HEK293 (cell line): ENCODE results near the gene FBXL4.
A peak's percentile ranks its signal among the peaks of the same experiment; 100 is the strongest.

Experiments used
- BCL6B ChIP-seq: fragments of 450-650 bp; formaldehyde crosslinking; IDR thresholded peaks from 2 replicates; pipeline ENCODE4 v1.5.1; 2017; ENCODE audit warnings: missing biosample characterization, missing genetic modification characterization
- GLI4 ChIP-seq: fragments of 450-650 bp; formaldehyde crosslinking; IDR thresholded peaks from 2 replicates; pipeline ENCODE4 v1.5.1; 2016; ENCODE audit warnings: missing biosample characterization, missing genetic modification characterization
- HOXC10 ChIP-seq: sonication (generic); formaldehyde crosslinking; IDR thresholded peaks from 2 replicates; pipeline ENCODE4 v1.8.1; 2023; ENCODE audit warnings: mild to moderate bottlenecking, missing genetic modification reagents
- SALL2 ChIP-seq: fragments of 450-650 bp; formaldehyde crosslinking; IDR thresholded peaks from 2 replicates; pipeline ENCODE4 v1.5.0; 2017; ENCODE audit warnings: missing biosample characterization, mild to moderate bottlenecking, missing genetic modification characterization, borderline replicate concordance
- TCF7L2 ChIP-seq: IDR thresholded peaks from 2 replicates; pipeline ENCODE4 v1.6.1; 2011; ENCODE audit warnings: low read depth, mild to moderate bottlenecking, inconsistent platforms, low read length, moderate library complexity, borderline replicate concordance
- TSHZ1 ChIP-seq: fragments of 450-650 bp; formaldehyde crosslinking; IDR thresholded peaks from 2 replicates; pipeline ENCODE4 v1.5.1; 2016; ENCODE audit warnings: missing biosample characterization, missing genetic modification characterization, borderline replicate concordance
- ZBTB11 ChIP-seq: fragments of 450-650 bp; formaldehyde crosslinking; conservative IDR thresholded peaks from 2 replicates; pipeline ENCODE4 v1.5.1; 2016; ENCODE audit warnings: low read depth, missing biosample characterization, missing genetic modification characterization
- ZBTB49 ChIP-seq: fragments of 450-650 bp; formaldehyde crosslinking; IDR thresholded peaks from 2 replicates; pipeline ENCODE4 v1.5.1; 2016; ENCODE audit warnings: missing biosample characterization, missing genetic modification characterization, low read depth
- ZFP37 ChIP-seq: fragments of 450-650 bp; formaldehyde crosslinking; IDR thresholded peaks from 2 replicates; pipeline ENCODE4 v1.5.1; 2016; ENCODE audit warnings: missing biosample characterization, missing genetic modification characterization
- ZNF155 ChIP-seq: fragments of 450-650 bp; formaldehyde crosslinking; IDR thresholded peaks from 2 replicates; pipeline ENCODE4 v1.5.1; 2016; ENCODE audit warnings: missing biosample characterization, missing genetic modification characterization
- ZNF184 ChIP-seq: fragments of 450-650 bp; IDR thresholded peaks from 2 replicates; pipeline ENCODE4 v1.5.1; 2018; ENCODE audit warnings: missing biosample characterization, mild to moderate bottlenecking, missing genetic modification characterization
- ZNF2 ChIP-seq: fragments of 450-650 bp; formaldehyde crosslinking; IDR thresholded peaks from 2 replicates; pipeline ENCODE4 v1.5.1; 2016; ENCODE audit warnings: missing biosample characterization, missing genetic modification characterization
- ZNF274 ChIP-seq, 2 experiments: fragments of 200-500 bp in 1 of 2; fragments of 450-650 bp in 1 of 2; sonication (Bioruptor generic) in 1 of 2; formaldehyde crosslinking in 1 of 2; IDR thresholded peaks; 2 replicates each; pipeline versions ENCODE4 v1.5.1 to v1.6.1; 2014 to 2016; ENCODE audit warnings: borderline replicate concordance in 1 of 2, inconsistent platforms in 1 of 2, low read length in 1 of 2, missing biosample characterization in 1 of 2, missing genetic modification characterization in 1 of 2
- ZNF324 ChIP-seq: fragments of 450-650 bp; formaldehyde crosslinking; IDR thresholded peaks from 2 replicates; pipeline ENCODE4 v1.5.1; 2016; ENCODE audit warnings: missing biosample characterization, missing genetic modification characterization
- ZNF335 ChIP-seq: fragments of 450-650 bp; formaldehyde crosslinking; conservative IDR thresholded peaks from 2 replicates; pipeline ENCODE4 v1.5.1; 2016; ENCODE audit warnings: missing biosample characterization, missing genetic modification characterization
- ZNF362 ChIP-seq: fragments of 450-650 bp; formaldehyde crosslinking; IDR thresholded peaks from 2 replicates; pipeline ENCODE4 v1.5.1; 2016; ENCODE audit warnings: missing biosample characterization, missing genetic modification characterization
- ZNF366 ChIP-seq: fragments of 450-650 bp; formaldehyde crosslinking; conservative IDR thresholded peaks from 2 replicates; pipeline ENCODE4 v1.5.1; 2016; ENCODE audit warnings: missing biosample characterization, missing genetic modification characterization
- ZNF473 ChIP-seq: fragments of 450-650 bp; formaldehyde crosslinking; IDR thresholded peaks from 2 replicates; pipeline ENCODE4 v1.5.1; 2017; ENCODE audit warnings: missing biosample characterization, missing genetic modification characterization
- ZNF510 ChIP-seq: fragments of 450-650 bp; formaldehyde crosslinking; IDR thresholded peaks from 2 replicates; pipeline ENCODE4 v1.5.1; 2018; ENCODE audit warnings: mild to moderate bottlenecking, missing genetic modification characterization, missing biosample characterization; ENCODE audit not compliant: insufficient replicate concordance
- ZNF624 ChIP-seq: fragments of 450-650 bp; formaldehyde crosslinking; IDR thresholded peaks from 2 replicates; pipeline ENCODE4 v1.5.1; 2017; ENCODE audit warnings: missing biosample characterization, missing genetic modification characterization
- ZNF639 ChIP-seq: fragments of 450-650 bp; formaldehyde crosslinking; IDR thresholded peaks from 2 replicates; pipeline ENCODE4 v1.5.1; 2016; ENCODE audit warnings: missing biosample characterization, missing genetic modification characterization
- ZNF664 ChIP-seq: fragments of 450-650 bp; formaldehyde crosslinking; IDR thresholded peaks from 2 replicates; pipeline ENCODE4 v1.5.1; 2016; ENCODE audit warnings: missing biosample characterization, missing genetic modification characterization
- ZNF670 ChIP-seq: fragments of 450-650 bp; formaldehyde crosslinking; IDR thresholded peaks from 2 replicates; pipeline ENCODE4 v1.5.1; 2016; ENCODE audit warnings: missing biosample characterization, missing genetic modification characterization, low read depth
- ZNF791 ChIP-seq: fragments of 450-650 bp; formaldehyde crosslinking; IDR thresholded peaks from 2 replicates; pipeline ENCODE4 v1.5.1; 2016; ENCODE audit warnings: missing biosample characterization, missing genetic modification characterization
- ZSCAN16 ChIP-seq: fragments of 450-650 bp; formaldehyde crosslinking; IDR thresholded peaks from 2 replicates; pipeline ENCODE4 v1.5.1; 2016; ENCODE audit warnings: missing biosample characterization, missing genetic modification characterization

The FBXL4 gene

GRCh38 chr6:98834060-98835031, 113.4 kb downstream of the FBXL4 start, which contains the start of gene POU3F2 (continued):
- TF ChIP-seq ZNF155 (tag by site-specific recombination): no peak
- TF ChIP-seq ZNF473 (tag by site-specific recombination): no peak
- peak; percentile 53 for TF ChIP-seq ZNF2
- TF ChIP-seq ZNF670 (tag by site-specific recombination): no peak
- TF ChIP-seq GLI4: peak; percentile 73; the same call in 1 of the 2 replicates
- TF ChIP-seq ZNF639 (tag by site-specific recombination): peak; percentile 47
- peak; percentile 97 for TF ChIP-seq ZNF366
- no peak for TF ChIP-seq ZNF362 (tag by site-specific recombination)
- TF ChIP-seq ZNF791 (tag by site-specific recombination): no peak
- no peak for TF ChIP-seq ZNF184 (tag by site-specific recombination)
- TF ChIP-seq TCF7L2: no peak; the same call in 1 of the 2 replicates
- no peak for TF ChIP-seq SALL2
- no peak for TF ChIP-seq ZBTB49 (tag by site-specific recombination)
- no peak for TF ChIP-seq ZNF510 (tag by site-specific recombination)
- no peak for TF ChIP-seq ZBTB11
- peak; percentile 70; the same call in 1 of the 2 replicates for TF ChIP-seq TSHZ1 (tag by site-specific recombination)
- TF ChIP-seq ZNF664 (tag by site-specific recombination): peak; percentile 10; the same call in 1 of the 2 replicates
- peak; percentile 93 for TF ChIP-seq ZNF324
- TF ChIP-seq HOXC10 (CRISPR knock-in tag): no peak
- TF ChIP-seq ZSCAN16 (tag by site-specific recombination): no peak
- TF ChIP-seq BCL6B (tag by site-specific recombination): no peak
- TF ChIP-seq ZFP37 (tag by site-specific recombination): no peak; the same call in 1 of the 2 replicates
- TF ChIP-seq ZNF274 (IDR thresholded peaks at IDR 0.05; ENCODE audit: low read length): no peak
- no peak for TF ChIP-seq ZNF274 (tag by site-specific recombination; IDR thresholded peaks at IDR 0.05; ENCODE audit: borderline replicate concordance)
- peak; percentile 52 for TF ChIP-seq ZNF335 (tag by site-specific recombination)
- no peak for TF ChIP-seq ZNF624 (tag by site-specific recombination)
